NCI-H748 (cell line): ENCODE data around the gene PRODH.
"Not testable (repeated sequence)": the region's sequence is repeated elsewhere in the genome, so short reads cannot be mapped to it uniquely, and the experiment has no call there.

ENCODE experiments used
- DNase-seq: peaks from one replicate; lab custom pipeline; 2025; ENCODE audit not compliant: unreplicated experiment; lab: John Stamatoyannopoulos, UW

The PRODH gene

GRCh38 chr22:18954990-18955571 is 19.0 kb upstream of the PRODH start:
- no peak for DNase-seq

DNA sequence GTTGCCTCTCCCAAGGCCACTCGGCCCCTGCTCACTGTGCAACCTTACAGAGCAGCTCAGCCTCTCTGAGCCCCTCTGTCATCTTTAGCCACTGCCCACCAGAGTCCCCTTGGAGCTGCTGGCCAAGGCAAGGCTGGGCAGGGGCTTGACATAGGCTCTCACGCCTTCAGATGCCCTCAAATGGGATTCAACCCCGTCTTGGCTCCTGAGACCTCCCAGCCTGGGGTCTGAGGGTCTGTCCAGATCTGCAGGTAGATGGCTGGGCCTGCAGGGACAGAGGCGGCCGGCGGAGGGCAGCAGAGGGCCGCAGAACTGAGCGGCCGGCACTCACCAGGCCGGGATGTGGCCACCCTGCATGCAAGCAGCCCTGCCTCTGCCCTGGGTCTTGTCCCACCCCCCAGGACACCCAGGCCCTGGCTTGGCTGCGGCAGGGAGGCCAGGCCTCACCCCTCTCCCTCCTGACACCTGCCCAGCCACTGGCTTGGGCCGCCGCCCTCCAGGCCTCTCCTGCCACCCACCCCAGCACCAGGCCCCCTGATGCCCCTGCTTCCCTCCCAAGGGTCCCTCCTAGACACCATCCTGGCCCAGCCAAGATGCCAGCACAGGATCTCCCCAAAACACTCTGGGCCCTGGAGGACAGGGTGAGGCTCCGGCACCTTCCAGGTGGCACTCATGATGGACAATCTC is 18.4 kb upstream of the PRODH start:
- DNase-seq = peak; percentile 49

- DNase-seq = not testable (repeated sequence)
Observed at GRCh38 chr22:18953128-18953527, 17.0 kb upstream of the PRODH start.

- no peak for DNase-seq
Observed at GRCh38 chr22:18952022-18952421, 15.9 kb upstream of the PRODH start.

GRCh38 chr22:18950141-18950540 is 14.0 kb upstream of the PRODH start:
- no peak for DNase-seq

GRCh38 chr22:18947905-18948304 is 11.8 kb upstream of the PRODH start:
- no peak for DNase-seq

GRCh38 chr22:18947105-18947504 is 11.0 kb upstream of the PRODH start:
- DNase-seq = not testable (repeated sequence)

- not testable (repeated sequence) for DNase-seq
Observed at GRCh38 chr22:18938691-18939090, 2.6 kb upstream of the PRODH start.

DNA sequence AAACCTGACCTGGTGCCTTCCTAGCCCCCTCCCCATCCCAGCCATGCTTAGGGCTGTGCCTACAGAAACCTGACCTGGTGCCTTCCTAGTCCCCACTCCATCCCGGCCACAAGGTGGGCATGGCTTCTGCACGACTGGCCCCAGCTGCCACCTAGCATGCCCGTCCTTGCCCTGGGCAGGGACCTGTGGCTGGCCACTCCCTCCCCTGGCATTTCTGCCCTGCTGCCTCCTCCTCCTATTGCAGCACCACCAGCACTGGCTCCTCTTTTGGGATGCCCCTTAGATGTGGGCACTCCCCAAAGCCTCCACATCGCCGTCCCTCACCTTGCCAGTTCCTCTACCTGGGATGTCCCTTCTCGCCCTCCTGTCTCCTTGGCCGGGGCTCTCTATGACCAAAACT is 1.4 kb downstream of the PRODH start:
- not testable (repeated sequence) for DNase-seq

DNA sequence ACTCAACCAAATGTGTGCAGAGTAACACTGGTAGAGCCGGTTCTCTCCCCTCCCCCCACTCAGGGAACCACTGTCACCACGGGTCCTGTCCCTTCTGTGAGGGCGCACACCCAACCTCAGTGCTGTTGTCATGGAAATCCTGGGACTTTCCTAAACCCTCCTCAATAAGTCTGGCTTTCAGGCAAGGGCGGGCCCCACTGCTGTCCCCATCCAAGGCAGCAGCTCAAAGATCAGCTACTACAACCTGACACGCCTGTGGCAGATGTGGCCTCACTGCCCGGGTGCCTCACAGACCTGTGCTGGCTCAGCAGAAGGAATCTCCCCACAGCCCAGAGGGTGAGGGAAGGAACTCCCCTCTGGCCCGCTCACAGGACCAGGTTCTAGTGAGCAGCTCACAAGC is 2.2 kb downstream of the PRODH start:
- no peak for DNase-seq

DNA sequence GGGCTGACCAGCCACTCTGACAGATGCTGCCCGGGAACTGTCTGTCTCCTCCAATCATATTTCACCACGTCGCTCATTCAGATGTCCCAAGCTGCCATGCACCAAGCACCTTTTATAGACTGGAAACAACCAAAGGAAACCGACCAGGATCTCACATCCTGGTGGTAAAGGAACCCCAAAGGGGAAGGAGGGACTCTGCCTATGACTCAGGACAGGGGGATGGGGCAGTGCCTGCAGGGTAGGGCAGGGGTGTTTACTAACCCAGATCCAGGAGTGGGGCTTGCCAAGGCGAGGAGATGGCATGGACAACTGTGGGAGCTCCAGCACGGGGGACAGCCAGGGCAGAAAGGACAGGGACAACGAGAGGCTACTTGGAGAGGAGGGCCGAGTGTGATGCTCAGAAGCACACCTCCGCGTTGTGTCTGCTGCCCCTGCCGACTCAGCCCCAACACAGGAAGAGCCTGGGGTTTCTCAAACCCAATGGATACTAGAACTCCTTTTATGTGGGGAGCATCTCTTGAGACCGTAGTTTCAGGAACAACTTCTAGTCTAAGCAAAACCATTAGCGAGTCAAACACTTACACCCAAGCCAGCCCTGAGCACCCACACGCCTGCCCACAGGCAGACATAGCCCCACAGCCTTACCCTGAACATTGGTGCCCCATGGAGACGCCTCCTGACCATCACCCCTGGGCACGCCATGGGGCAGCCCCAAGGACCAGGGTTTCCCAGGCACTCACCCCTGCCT is 4.0 kb downstream of the PRODH start:
- DNase-seq = no peak

DNA sequence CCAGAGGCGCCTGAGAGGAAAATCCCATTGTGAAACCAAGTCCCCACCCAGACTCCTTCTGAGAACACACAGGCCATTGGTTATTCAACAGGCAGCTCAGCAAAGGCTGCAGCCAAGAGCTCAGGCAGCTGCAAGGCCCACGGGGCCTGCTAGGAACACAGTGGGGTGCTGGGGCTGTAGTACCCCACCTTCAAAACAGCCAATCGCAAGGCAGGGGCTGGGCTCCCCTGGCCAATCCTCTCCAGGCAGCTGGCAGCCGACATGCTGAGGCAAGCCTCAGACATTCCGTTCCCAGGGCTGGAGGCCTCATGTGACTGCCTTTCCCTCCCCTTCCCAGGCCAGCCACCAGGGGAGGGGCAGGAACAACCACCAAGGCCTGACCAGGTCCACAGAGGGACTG is 6.6 kb downstream of the PRODH start:
- DNase-seq = no peak

DNA sequence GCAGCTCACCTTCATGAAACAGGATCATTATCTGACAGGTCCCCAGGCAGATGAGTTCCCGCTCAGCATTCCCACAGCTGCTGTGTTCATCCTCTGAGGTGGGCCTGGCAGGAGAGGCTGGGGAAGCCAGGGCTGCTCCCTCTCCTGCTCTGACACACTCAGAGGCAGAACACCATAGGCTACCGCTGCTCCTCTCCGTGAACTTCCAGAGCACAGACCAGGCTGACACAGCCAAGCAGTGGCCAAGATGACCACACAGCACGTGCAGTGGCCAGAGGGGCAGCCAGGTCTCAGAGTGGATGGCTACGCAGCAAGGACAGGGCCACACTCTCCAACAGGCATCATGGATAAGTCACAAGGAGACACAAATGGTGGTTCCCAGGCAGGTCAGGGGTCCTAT is 8.5 kb downstream of the PRODH start:
- no peak for DNase-seq

DNA sequence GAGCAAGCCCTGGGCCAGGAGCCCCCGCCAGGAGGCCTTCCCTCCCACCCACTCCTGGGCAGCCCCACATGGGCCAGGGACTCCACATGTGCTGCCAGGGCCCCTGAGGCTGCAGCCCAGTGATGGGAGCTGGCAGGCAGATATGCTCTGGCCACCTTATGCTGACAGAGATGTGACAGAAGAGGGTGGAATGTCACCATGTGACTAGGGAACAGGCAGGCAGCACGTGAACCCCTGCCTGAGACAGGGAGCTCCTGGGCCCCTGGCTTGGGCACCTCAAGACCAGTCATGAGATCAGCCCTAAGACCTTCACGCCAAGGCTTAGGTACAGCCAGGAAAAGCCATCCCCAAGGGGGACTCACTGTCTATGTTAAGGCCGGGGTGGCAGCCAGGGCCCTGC is 9.1 kb downstream of the PRODH start:
- no peak for DNase-seq

- DNase-seq = no peak
Observed at GRCh38 chr22:18925368-18926064, 10.6 kb downstream of the PRODH start.

- not testable (repeated sequence) for DNase-seq
Observed at GRCh38 chr22:18920257-18920902, 15.7 kb downstream of the PRODH start.

GRCh38 chr22:18917818-18918217 is 18.3 kb downstream of the PRODH start:
- DNase-seq = not testable (repeated sequence)

DNA sequence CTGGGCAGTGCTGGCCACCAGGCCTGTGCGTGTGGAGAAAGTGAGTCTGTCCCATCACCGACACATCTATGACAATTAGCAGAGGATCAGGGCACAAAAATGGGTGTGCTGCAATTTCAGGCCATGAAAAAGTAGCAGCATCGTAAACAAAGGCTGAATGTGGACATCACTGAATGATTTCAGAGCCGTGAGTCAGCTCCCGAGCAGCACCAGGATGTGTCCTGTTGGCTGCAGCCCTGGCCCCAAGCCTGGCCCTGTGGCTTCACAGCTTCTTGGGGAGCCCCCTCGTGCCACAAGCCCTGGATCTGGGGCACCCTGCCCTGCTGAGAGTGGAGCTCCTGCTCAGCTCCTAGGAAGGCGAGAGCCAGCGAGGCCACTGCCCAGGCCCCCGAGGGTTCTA is 20.5 kb downstream of the PRODH start:
- not testable (repeated sequence) for DNase-seq

DNA sequence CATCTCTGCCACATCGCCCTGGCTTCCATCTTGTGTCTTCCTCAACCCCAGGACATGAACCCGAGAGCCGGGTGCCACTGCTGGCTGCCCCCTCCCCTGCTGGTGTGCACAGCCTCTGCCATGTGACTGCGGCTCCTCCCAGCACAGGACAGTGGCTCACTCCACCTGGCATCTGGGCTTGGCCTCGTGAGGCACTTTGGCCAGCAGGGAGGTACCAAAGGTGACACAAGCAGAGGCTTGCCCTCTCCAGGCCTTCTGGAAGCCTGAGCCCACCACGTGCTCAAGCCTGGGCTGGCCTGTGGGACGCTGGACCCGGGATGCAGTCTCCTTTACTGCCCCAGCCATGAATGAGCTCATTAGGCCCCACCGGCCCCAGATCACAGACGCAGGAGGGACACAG is 21.5 kb downstream of the PRODH start:
- not testable (repeated sequence) for DNase-seq

DNA sequence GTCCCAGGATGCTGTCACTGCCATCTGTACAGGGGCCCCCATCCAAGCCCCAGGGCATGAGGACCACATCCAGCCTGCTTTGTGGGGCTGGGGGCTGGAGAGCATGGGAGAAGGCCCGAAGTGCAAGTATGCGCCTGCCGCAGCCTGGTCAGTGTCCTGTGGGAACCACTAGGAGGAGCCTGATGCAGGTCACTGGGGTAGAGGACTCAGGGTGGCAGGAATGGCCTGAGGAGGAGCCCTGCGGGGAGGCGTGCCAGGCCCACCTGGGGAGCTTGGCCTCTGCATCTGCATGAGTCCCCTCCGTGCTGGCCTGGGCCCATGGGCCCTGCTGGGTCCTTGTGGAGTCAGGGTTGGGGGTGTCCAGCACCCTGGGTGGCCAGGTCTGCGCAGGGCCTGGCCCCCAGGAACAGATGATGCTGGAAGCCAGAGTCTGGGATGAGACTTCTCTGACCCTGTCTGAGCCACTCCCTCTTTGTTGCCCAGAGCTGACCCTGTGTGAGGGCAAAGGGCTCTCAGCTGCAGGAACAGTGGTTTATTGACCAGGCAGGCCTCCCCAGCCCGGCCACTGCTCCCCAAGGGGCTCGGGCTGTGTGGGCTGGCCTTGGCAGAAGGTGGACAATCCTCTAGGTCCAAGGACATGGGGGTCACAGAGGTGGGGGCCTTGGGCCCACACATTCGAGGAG is 23.7 kb downstream of the PRODH start:
- not testable (repeated sequence) for DNase-seq

DNA sequence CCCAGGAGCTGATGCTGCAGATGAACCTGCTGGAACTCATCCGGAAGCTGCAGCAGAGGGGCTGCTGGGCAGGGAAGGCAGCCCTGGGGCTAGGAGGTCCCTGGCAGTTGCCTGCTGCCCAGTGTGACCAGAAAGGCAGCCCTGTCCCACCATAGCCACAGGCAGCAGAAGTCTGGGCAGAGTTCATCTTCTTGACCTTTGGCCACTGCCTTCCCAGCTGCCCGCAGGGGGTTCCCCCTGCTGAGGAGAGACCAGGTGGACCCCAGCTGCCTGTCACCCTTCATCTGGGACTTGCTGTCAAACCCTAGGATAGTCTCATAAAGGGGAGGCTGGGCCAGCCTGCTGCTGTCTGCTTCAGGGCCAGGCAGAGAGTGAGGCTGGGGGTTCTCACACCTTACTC is 24.6 kb downstream of the PRODH start:
- DNase-seq = not testable (repeated sequence)
